Ovary (tissue), 9 donors: ENCODE data around the gene PLEKHF1. TPM values are rescaled to one million over a fixed set of nuclear protein-coding genes. Genes with fewer than 3 reads are reported as not detected.

Experiments
- DNase-seq, 5 donors: peaks; one replicate each; pipeline ENCODE4 v3.0.0-alpha.2; 2019 to 2020
- H3K27ac ChIP-seq, 2 donors: fragments of 200-600 bp; one replicate each; pipeline versions ENCODE4 v1.5.1 to v1.8.0; 2019 to 2022
- H3K27me3 ChIP-seq: fragments of 200-600 bp; one replicate; pipeline ENCODE4 v1.8.0; 2022
- H3K36me3 ChIP-seq: fragments of 200-600 bp; sonication (generic); one replicate; pipeline ENCODE4 v1.5.1; 2019
- H3K4me1 ChIP-seq: one replicate; pipeline ENCODE4 v1.8.1; 2013; ENCODE audit warnings: mild to moderate bottlenecking, moderate library complexity; ENCODE audit not compliant: insufficient read depth
- H3K4me3 ChIP-seq: fragments of 200-600 bp; sonication (generic); one replicate; pipeline ENCODE4 v1.5.1; 2017
- H3K9me3 ChIP-seq, 2 donors: fragments of 200-600 bp in 1 of 2; sonication (generic) in 1 of 2; one replicate each; pipeline versions ENCODE4 v1.5.1 to v1.8.1; 2013 to 2019; ENCODE audit warnings: mild to moderate bottlenecking in 1 of 2, moderate library complexity in 1 of 2
- EP300 ChIP-seq: sonication (generic); formaldehyde crosslinking; IDR thresholded peaks from one replicate; pipeline ENCODE4 v1.6.1; 2017; ENCODE audit warnings: antibody characterized with exemption
- POLR2A ChIP-seq: fragments of 450-650 bp; IDR thresholded peaks from one replicate; pipeline ENCODE4 v1.6.1; 2017; ENCODE audit warnings: antibody characterized with exemption, mild to moderate bottlenecking, moderate library complexity
- WGBS, 3 donors: extraction: QIAGEN DNeasy Blood & Tissue Kit in 1 of 3; methylation state at CpG; one replicate each; pipeline versions ENCODE4 v1.1.5 to v1.1.7; 2013 to 2017; 5-methylcytosine and 5-hydroxymethylcytosine counted together
- intact Hi-C, 4 donors: fragments of 100-400 bp; cut with DNase I; formaldehyde crosslinking; loops; one replicate each; pipeline versions ENCODE4 v1.11.0 to v1.15.1; 2022 to 2023
- polyA plus RNA-seq, 2 donors: library from polyadenylated mRNA; stranded (reverse); fragments of 200-250 nt in 1 of 2; fragments of 350-450 nt in 1 of 2; fragmentation: Illumina TruSeq in 1 of 2; extraction: RNeasy Lipid Tissue Mini Kit (QIAGEN cat#74804) in 1 of 2; gene quantifications; one replicate each; pipeline ENCODE4 v1.2.3, GENCODE V29; 2013 to 2014
- total RNA-seq, 7 donors: library from RNA; depleted of rRNA in 2 of 7; stranded (reverse); fragments of >200 nt in 2 of 7; fragmentation: NEBNext Ultra II Directional in 3 of 7; extraction: Animal tissue kit (Norgen Biotek cat#: 25700) in 3 of 7; gene quantifications; one replicate each; pipeline versions ENCODE4 v1.1.0 to v1.2.4, GENCODE V29; 2016 to 2023
- TF ChIP-seq, protein P1 (sequence below), 3 donors: fragments of 450-650 bp in 2 of 3; fragments of 200-600 bp in 1 of 3; IDR thresholded peaks; one replicate each; pipeline versions ENCODE4 v1.5.1 to v1.8.0; 2016 to 2022; ENCODE audit warnings: antibody characterized with exemption in 3 of 3, mild to moderate bottlenecking in 1 of 3
- donor health status: DM: no; HTN: no; CAD: no; lungs with moderate emphysema.
- donor health status: DM: no; HTN: no; CAD: no.
- donor health status: Bipolar disorder and iron deficiency.
- donor health status: DM: yes; HTN: yes; CAD: no.
- donor health status: DM: no; HTN: no; CAD: no.
- donor health status: DM: yes; HTN: yes; CAD: no.

The PLEKHF1 gene
- total and polyA plus RNA-seq, 9 donors: 0.92 to 19.1 (median 13.7) TPM

DNA sequence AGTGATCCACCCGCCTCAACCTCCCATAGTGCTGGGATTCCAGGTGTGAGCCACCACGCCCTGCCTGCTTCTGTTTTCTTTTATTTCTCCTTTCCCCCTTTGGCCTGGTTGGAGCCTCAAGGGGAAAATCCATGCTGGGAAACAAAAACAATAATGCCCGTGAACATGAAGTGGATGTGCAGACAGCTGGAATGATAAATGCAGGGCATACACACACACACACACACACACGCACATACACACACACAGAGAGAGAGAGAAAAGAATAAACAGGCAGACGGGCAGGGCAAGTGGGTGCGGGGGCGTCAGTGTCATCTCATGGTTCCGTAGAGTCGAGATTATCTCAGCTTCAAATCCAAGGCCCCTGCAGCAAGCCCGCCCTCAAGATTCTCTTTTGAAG lies 4.4 kb upstream of the PLEKHF1 start:
- DNase-seq: no peak
- WGBS, 3 donors: 24 to 48% (median 30%) methylated on average over 10 of the region's 10 CpGs
- Histone ChIP-seq H3K9me3 (no peaks in the 10 kb centered on the region), H3K27me3 (no peaks in the 10 kb centered on the region), H3K36me3 (no peaks in the 10 kb centered on the region), H3K27ac (peak overlapping the region in 1 of 2 donors; percentile 86), H3K4me1 (peaks cover 11% of the 10 kb centered on the region), H3K4me3 (no peak overlapping the region)
- intact Hi-C loops: loop anchor here in 3 of 4 donors (5.0 to 10.0 kb wide), 3 partner anchors 46 to 56 kb away; partner anchors contain the start of gene POP4 (in 2 of the 3)
- TF ChIP-seq EP300: no peak
- TF ChIP-seq, protein P1, sequence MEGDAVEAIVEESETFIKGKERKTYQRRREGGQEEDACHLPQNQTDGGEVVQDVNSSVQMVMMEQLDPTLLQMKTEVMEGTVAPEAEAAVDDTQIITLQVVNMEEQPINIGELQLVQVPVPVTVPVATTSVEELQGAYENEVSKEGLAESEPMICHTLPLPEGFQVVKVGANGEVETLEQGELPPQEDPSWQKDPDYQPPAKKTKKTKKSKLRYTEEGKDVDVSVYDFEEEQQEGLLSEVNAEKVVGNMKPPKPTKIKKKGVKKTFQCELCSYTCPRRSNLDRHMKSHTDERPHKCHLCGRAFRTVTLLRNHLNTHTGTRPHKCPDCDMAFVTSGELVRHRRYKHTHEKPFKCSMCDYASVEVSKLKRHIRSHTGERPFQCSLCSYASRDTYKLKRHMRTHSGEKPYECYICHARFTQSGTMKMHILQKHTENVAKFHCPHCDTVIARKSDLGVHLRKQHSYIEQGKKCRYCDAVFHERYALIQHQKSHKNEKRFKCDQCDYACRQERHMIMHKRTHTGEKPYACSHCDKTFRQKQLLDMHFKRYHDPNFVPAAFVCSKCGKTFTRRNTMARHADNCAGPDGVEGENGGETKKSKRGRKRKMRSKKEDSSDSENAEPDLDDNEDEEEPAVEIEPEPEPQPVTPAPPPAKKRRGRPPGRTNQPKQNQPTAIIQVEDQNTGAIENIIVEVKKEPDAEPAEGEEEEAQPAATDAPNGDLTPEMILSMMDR (IDR thresholded peaks at IDR 0.05): no peak
- TF ChIP-seq POLR2A: no peak

DNA sequence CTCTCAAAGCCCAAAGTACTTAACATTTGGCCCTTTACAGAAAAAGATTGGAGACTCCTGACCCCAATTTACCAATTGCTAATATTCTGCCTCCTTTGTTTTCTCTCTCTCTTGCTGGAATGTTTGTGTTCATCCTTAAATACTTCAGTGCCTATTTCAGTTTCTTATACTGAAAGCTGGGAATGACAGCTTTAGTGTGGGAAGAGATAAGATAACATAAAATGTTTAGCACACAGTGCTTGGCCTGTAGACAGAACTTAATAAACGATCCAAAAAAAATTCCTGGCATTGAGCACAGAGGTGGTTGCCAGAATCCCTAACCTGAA lies 3.0 kb upstream of the PLEKHF1 start:
- TF ChIP-seq EP300 (no peak), POLR2A (no peak)
- TF ChIP-seq, protein P1 (IDR thresholded peaks at IDR 0.05): no peak
- peaks cover 14% of the 10 kb centered on the region for H3K4me1 ChIP-seq
- intact Hi-C loops: loop anchor here in 3 of 4 donors (5.0 to 10.0 kb wide), 3 partner anchors 47 to 57 kb away; partner anchors contain the start of gene POP4 (in 2 of the 3)

DNA sequence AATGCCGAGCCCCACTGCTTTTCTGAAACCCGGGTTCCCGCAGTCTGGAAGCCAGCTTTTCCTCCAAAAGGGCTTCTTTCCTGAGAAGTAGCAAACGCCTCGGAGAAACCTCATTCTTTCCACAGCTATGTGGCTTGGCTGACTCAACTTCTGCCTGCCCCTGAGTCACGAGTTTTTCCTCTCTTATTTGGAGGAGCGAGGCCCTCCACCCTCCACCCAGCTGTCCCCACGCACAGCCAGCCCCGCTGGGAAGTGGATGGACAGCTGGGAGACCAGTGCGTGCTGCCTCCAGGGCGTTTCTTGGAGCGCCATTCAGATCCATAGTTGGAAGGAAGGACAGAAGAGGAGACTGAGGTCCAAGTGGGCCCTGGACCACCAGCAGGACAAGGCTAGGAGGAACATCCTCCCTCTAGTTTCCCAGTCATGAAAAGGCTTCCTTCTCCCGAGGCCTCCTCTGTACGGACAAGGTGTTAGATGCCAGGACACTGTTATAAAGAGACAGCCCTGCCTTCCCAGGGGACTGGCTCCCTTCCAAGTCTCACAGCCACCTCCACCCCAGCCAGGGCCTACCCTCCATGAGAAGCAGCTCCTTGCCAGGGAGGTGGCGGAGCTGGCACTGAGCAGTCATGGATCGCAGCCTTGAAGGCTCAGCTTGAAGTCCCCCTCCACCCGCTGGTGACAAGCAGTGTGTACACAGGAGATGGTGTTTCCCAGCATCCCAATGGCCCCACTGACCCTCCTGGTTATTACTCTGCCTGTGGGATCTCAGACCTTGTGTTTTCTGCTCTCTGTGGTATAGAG lies 2.5 kb upstream of the PLEKHF1 start:
- no peaks in the 10 kb centered on the region for H3K27me3 ChIP-seq
- intact Hi-C loops: loop anchor here in 3 of 4 donors (5.0 to 10.0 kb wide), 3 partner anchors 48 to 58 kb away; partner anchors contain the start of gene POP4 (in 2 of the 3)
- DNase-seq: peak; percentile 72 to 82 (median 75)
- WGBS, 3 donors: 23 to 27% (median 25%) methylated on average over 17 of the region's 17 CpGs
- no peak overlapping the region for H3K4me3 ChIP-seq
- no peak for TF ChIP-seq EP300
- no peak for TF ChIP-seq POLR2A
- TF ChIP-seq, protein P1 (IDR thresholded peaks at IDR 0.05): no peak
- H3K27ac ChIP-seq: peak overlapping the region; percentile 12 to 86
- no peaks in the 10 kb centered on the region for H3K9me3 ChIP-seq
- H3K4me1 ChIP-seq: peaks cover 14% of the 10 kb centered on the region
- no peaks in the 10 kb centered on the region for H3K36me3 ChIP-seq

More for the DNA sequence above, 3.0 kb upstream of the PLEKHF1 start:
- Histone ChIP-seq H3K36me3 (no peaks in the 10 kb centered on the region), H3K4me3 (no peak overlapping the region), H3K27ac (peak overlapping the region; percentile 4 to 86), H3K27me3 (no peaks in the 10 kb centered on the region), H3K9me3 (no peaks in the 10 kb centered on the region)
- 0 to 4% (median 3%) methylated on average over 1 of the region's 1 CpG for WGBS, 3 donors
- no peak for DNase-seq

DNA sequence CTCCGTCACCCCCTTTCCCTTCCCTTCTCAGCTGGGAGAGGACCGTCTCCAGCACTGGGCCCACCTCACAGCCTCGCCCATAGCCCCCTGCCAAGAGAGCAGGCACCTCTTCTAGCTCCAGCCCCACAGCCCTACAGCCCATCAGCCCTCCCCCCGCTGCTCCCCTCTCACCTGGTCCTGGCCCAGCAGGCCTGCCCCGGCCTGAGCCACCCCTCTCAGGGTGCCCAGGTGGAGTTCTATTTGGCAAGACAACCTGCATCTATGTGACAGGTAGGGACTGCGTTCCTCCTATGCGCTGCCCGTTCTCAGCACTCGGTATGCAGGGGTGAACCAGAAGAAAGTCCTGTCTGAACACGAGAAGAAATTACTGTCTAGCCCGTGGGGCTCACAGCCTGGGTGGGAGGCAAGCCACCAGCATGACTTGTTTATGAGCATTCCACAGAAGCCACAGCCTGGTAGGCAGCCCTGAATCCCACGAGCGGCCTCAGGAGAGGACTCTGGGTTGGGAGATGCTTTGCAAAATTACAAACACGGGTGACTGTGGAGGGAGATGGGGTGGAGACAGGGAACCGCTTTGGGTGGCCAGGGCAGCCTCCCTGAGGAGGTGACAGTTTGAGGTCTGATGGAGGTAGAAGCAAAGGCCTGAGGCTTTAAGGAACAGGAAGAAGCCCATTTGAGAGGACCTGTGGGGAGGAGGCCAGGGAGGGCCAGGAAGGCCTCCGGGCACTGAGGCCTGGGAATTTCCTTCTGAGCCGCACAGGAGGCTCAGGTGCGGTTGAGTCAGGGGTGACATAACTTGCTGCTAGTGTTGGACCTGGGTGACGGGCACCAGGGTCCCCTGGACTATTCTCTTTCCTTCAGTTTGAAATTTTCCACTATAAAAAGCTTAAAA lies 1.2 kb upstream of the PLEKHF1 start:
- intact Hi-C loops: loop anchor here in 3 of 4 donors (5.0 to 10.0 kb wide), 3 partner anchors 49 to 59 kb away; partner anchors contain the start of gene POP4 (in 2 of the 3)
- no peak for TF ChIP-seq EP300
- TF ChIP-seq, protein P1 (IDR thresholded peaks at IDR 0.05): no peak
- TF ChIP-seq POLR2A: no peak
- Histone ChIP-seq H3K4me1 (peaks cover 14% of the 10 kb centered on the region), H3K27ac (peak overlapping the region; percentile 24 to 86), H3K27me3 (no peaks in the 10 kb centered on the region), H3K4me3 (peak overlapping the region; percentile 91), H3K36me3 (no peaks in the 10 kb centered on the region), H3K9me3 (no peaks in the 10 kb centered on the region)
- DNase-seq: no peak
- WGBS, 3 donors: 82 to 86% (median 84%) methylated on average over 19 of the region's 19 CpGs
